Measurements from ENCODE around the gene CAPN13.
A peak's percentile ranks its signal among the peaks of the same experiment; 100 is the strongest.

CAPN13 gene, protein sequence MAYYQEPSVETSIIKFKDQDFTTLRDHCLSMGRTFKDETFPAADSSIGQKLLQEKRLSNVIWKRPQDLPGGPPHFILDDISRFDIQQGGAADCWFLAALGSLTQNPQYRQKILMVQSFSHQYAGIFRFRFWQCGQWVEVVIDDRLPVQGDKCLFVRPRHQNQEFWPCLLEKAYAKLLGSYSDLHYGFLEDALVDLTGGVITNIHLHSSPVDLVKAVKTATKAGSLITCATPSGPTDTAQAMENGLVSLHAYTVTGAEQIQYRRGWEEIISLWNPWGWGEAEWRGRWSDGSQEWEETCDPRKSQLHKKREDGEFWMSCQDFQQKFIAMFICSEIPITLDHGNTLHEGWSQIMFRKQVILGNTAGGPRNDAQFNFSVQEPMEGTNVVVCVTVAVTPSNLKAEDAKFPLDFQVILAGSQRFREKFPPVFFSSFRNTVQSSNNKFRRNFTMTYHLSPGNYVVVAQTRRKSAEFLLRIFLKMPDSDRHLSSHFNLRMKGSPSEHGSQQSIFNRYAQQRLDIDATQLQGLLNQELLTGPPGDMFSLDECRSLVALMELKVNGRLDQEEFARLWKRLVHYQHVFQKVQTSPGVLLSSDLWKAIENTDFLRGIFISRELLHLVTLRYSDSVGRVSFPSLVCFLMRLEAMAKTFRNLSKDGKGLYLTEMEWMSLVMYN

DNA sequence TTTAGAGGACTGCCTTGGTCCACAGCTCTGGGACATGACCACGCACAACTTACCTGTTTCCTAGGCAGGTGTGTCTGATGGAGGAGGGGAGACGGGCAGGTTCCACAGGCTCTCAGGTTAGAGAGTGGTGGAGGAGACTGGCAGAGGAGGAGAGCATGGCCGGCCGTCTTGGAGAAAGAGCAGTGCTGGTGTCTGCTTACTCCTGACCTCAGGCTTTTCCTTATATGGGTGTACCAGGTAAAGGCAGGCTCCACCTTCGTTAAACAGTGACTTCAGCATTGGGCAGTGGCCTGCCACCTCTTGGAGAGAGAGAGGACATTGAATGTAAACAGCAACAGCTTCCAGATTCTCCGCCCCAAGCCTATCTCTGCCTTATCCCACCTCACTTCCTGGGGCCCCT is at the start of gene CAPN13:
TSS of gene CAPN13 (minus strand) at position 198 of the 400 bp plus-strand sequence. CDS start 20,121 bp downstream, outside the sequence.
- H3K4me3 ChIP-seq (ENCODE audit: low read depth, low read length) = no peak within 1 kb of the TSS
- no peak for DNase-seq
- no peak within 1 kb of the TSS for H3K27ac ChIP-seq
- no peaks in the 10 kb centered on the region for H3K9me3 ChIP-seq (ENCODE audit: severe bottlenecking)
- TF ChIP-seq, protein P1, sequence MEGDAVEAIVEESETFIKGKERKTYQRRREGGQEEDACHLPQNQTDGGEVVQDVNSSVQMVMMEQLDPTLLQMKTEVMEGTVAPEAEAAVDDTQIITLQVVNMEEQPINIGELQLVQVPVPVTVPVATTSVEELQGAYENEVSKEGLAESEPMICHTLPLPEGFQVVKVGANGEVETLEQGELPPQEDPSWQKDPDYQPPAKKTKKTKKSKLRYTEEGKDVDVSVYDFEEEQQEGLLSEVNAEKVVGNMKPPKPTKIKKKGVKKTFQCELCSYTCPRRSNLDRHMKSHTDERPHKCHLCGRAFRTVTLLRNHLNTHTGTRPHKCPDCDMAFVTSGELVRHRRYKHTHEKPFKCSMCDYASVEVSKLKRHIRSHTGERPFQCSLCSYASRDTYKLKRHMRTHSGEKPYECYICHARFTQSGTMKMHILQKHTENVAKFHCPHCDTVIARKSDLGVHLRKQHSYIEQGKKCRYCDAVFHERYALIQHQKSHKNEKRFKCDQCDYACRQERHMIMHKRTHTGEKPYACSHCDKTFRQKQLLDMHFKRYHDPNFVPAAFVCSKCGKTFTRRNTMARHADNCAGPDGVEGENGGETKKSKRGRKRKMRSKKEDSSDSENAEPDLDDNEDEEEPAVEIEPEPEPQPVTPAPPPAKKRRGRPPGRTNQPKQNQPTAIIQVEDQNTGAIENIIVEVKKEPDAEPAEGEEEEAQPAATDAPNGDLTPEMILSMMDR (IDR thresholded peaks at IDR 0.05; ENCODE audit: low read depth, low read length) = 0 out of 2 replicates have a peak, but pooled peaks have one; percentile 8
- H3K36me3 ChIP-seq = no peaks in the 10 kb centered on the region
- no peaks in the 10 kb centered on the region for H3K27me3 ChIP-seq (ENCODE audit: insufficient read depth, low read depth, severe bottlenecking)

DNA sequence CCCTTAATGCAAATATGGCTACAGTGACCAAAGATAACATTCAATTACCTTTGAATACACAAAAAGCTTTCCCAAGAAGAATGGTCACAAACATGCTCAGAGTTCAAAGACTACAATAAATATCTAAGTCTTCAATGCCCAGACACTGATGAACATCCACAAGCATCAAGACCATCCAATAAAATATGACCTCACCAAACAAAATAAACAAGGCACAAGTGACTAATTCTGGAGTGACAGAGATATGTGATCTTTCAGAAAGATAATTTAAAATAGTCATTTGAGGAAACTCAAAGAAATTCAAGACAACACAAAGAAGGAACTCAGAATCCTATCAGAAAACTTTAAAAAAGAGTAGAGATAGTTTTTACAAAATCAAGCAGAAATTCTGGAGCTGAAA is 40.6 kb upstream of the CAPN13 start:
- Histone ChIP-seq H3K36me3 (no peaks in the 10 kb centered on the region), H3K27me3 (ENCODE audit: insufficient read depth, low read depth, severe bottlenecking) (peaks cover 6% of the 10 kb centered on the region), H3K9me3 (ENCODE audit: severe bottlenecking) (peaks cover 15% of the 10 kb centered on the region), H3K4me3 (ENCODE audit: low read depth, low read length) (no peak overlapping the region), H3K27ac (no peak overlapping the region)
- DNase-seq = no peak
- TF ChIP-seq, protein P1 (IDR thresholded peaks at IDR 0.05; ENCODE audit: low read depth, low read length) = no peak

DNA sequence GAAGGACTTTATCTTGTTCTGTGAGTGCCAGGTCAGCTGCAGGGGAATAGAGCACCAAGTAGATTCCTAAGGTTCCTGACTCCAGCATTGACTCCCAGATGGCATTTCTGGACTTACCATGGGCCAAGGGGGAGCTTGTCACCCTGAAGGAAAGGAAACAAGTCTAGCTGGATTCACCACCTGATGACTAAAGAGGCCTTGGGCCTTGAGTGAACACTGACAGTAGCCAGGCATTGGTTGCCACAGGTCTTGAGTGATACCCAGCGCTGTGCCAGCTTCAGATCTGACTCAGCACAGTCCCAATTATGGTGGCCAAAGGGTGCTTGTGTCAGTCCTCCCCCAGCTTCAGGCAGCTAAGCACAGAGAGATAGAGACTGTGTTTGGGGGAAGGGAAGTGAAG is 40.1 kb upstream of the CAPN13 start:
- Histone ChIP-seq H3K27ac (no peak overlapping the region), H3K4me3 (ENCODE audit: low read depth, low read length) (no peak overlapping the region), H3K27me3 (ENCODE audit: insufficient read depth, low read depth, severe bottlenecking) (peaks cover 6% of the 10 kb centered on the region), H3K9me3 (ENCODE audit: severe bottlenecking) (peaks cover 15% of the 10 kb centered on the region), H3K36me3 (no peaks in the 10 kb centered on the region)
- DNase-seq = no peak
- TF ChIP-seq, protein P1 (IDR thresholded peaks at IDR 0.05; ENCODE audit: low read depth, low read length) = no peak

DNA sequence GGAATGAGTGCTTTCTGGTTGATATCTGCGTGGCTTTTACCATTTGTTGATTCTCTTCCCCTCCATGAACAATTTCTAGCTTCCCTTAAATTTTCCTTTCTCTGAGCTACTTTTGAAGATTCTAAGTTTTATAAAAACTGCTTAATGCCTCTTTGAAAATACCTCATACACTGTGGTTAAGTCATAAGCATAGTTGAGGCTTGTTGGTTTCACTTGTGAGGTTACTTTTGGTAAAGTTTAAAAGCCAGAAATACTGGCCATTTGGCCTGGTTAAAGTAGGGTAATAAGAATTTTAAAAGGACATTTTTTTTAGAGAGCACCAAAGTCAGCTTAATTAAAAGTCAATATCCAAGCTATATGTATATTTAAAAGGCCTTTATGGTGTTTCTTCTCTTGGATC is 21.3 kb upstream of the CAPN13 start:
- H3K27ac ChIP-seq = no peak overlapping the region
- TF ChIP-seq, protein P1 (IDR thresholded peaks at IDR 0.05; ENCODE audit: low read depth, low read length) = no peak
- no peaks in the 10 kb centered on the region for H3K27me3 ChIP-seq (ENCODE audit: insufficient read depth, low read depth, severe bottlenecking)
- peaks cover 13% of the 10 kb centered on the region for H3K9me3 ChIP-seq (ENCODE audit: severe bottlenecking)
- H3K4me3 ChIP-seq (ENCODE audit: low read depth, low read length) = no peak overlapping the region
- no peaks in the 10 kb centered on the region for H3K36me3 ChIP-seq
- DNase-seq = no peak

DNA sequence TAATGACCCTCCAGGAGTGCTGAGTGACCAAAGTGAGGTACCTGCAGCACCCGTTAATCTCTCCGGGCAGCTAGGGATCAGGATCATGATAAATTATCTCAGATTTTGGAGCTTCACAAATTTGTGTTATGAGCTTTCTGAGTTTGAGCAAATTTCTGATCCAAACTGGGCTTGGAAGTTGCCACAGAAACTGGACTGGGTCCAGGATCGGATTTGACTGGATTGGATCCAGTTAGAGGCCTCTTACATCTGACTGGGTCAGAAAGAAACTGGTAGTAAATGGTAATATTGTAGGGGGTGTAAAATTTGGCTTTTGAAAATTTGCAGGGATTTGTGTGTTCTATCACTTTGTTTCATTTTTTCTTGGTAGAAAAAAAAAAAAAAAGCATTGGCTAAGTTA is 19.7 kb upstream of the CAPN13 start:
- H3K4me3 ChIP-seq (ENCODE audit: low read depth, low read length) = no peak overlapping the region
- H3K27me3 ChIP-seq (ENCODE audit: insufficient read depth, low read depth, severe bottlenecking) = no peaks in the 10 kb centered on the region
- DNase-seq = no peak
- no peak overlapping the region for H3K27ac ChIP-seq
- peaks cover 13% of the 10 kb centered on the region for H3K9me3 ChIP-seq (ENCODE audit: severe bottlenecking)
- TF ChIP-seq, protein P1 (IDR thresholded peaks at IDR 0.05; ENCODE audit: low read depth, low read length) = no peak
- no peaks in the 10 kb centered on the region for H3K36me3 ChIP-seq

All from WERI-Rb-1 (cell line).